ENCODE measurements around the gene COLGALT1.

Gene COLGALT1

DNA sequence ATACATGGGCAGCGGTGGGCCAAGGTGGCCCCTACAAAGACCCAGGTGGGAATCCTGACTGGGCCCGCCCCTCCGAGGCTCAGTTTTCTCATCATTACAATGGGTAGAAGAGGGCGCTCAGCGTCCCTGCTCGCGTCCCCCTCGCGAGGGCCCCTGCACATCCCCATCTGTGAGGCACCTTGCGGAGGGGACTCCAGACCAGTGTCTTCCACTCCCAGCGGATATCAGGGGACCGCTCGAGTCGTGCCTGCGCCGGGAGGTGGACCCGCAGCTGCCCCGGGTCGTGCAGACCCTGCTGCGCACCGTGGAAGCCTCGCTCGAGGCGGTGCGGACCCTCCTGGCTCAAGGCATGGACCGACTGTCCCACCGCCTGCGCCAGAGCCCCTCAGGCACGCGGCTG, 15.3 kb upstream of the COLGALT1 start:
- no peak for DNase-seq (ENCODE audit: extremely low read depth, low read depth)
- no peak overlapping the region for H3K4me3 ChIP-seq (replicated peaks; ENCODE audit: low read depth, low read length)
- TF ChIP-seq, protein P1, sequence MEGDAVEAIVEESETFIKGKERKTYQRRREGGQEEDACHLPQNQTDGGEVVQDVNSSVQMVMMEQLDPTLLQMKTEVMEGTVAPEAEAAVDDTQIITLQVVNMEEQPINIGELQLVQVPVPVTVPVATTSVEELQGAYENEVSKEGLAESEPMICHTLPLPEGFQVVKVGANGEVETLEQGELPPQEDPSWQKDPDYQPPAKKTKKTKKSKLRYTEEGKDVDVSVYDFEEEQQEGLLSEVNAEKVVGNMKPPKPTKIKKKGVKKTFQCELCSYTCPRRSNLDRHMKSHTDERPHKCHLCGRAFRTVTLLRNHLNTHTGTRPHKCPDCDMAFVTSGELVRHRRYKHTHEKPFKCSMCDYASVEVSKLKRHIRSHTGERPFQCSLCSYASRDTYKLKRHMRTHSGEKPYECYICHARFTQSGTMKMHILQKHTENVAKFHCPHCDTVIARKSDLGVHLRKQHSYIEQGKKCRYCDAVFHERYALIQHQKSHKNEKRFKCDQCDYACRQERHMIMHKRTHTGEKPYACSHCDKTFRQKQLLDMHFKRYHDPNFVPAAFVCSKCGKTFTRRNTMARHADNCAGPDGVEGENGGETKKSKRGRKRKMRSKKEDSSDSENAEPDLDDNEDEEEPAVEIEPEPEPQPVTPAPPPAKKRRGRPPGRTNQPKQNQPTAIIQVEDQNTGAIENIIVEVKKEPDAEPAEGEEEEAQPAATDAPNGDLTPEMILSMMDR (IDR thresholded peaks at IDR 0.05; ENCODE audit: low read depth, low read length, missing control alignments): no peak

DNA sequence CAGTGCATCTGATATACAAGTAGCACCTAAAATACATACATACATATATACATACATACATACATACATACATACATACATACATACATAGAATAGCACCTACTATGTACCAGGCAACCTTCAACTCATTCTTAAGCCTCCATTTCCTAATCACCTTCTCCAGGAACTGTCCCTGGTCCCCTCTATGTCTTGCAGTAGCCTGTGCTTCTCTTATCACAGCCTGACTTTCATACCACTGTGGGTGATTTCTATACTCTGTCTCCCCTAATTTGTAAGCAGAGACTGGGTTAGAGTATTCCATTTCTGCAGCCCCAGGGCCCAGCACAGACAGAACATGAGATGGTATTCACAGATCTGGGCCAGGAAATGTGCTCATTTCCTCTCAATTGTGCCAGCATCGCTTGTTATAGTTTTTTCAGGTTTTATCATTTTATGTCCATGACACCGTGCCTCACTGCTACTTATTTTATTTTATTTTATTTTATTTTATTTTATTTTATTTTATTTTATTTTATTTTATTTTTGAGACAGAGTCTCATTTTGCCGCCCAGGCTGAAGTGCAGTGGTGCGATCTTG, 14.2 kb upstream of the COLGALT1 start:
- DNase-seq (ENCODE audit: extremely low read depth, low read depth): no peak
- no peak overlapping the region for H3K4me3 ChIP-seq (replicated peaks; ENCODE audit: low read depth, low read length)
- TF ChIP-seq, protein P1 (IDR thresholded peaks at IDR 0.05; ENCODE audit: low read depth, low read length, missing control alignments): no peak

GRCh38 chr19:17542042-17542441, 13.4 kb upstream of the COLGALT1 start:
- no peak overlapping the region for H3K4me3 ChIP-seq (replicated peaks; ENCODE audit: low read depth, low read length)
- TF ChIP-seq, protein P1 (IDR thresholded peaks at IDR 0.05; ENCODE audit: low read depth, low read length, missing control alignments): no peak
- DNase-seq (ENCODE audit: extremely low read depth, low read depth): no peak

DNA sequence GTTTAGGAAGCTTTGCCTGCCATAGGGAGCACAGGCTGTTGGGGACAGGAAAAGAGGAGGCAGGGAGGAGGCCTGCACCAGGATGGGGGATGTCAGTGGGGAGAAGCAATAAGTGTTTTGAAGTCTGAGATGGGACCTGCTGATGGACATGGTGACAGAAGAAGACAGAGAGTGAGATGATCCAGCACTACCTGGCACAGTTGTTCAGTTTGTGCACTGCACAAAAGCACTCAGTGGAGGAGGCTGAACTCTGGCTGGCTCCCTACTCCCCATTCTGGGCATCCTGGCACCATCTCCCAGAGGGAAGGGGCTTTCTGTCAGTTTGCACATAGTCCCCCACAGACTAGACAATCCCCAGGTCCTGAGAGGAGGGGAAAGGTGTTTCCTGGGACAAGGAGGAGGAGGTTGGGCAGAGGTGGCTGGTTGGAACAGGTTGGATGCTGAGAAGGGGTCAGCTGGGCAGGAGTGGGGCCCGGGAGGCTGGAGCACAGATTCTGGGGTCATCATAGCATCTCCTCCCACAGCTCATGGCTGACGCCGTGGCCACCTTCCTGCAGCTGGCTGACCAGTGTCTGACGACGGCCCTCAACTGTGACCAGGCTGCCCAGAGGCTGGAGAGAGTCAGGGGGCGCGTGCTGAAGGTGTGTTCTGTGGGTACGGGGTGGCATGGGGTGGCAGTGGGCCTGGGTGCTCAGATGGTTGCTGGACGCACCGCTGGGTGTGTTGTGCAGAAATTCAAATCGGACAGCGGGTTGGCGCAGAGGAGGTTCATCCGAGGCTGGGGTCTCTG, 12.5 kb upstream of the COLGALT1 start:
- TF ChIP-seq, protein P1 (IDR thresholded peaks at IDR 0.05; ENCODE audit: low read depth, low read length, missing control alignments): no peak
- no peak for DNase-seq (ENCODE audit: extremely low read depth, low read depth)
- H3K4me3 ChIP-seq (replicated peaks; ENCODE audit: low read depth, low read length): no peak overlapping the region

- no peak overlapping the region for H3K4me3 ChIP-seq (replicated peaks; ENCODE audit: low read depth, low read length)
- TF ChIP-seq, protein P1 (IDR thresholded peaks at IDR 0.05; ENCODE audit: low read depth, low read length, missing control alignments): no peak
- no peak for DNase-seq (ENCODE audit: extremely low read depth, low read depth)
Measured at GRCh38 chr19:17543986-17544385, 11.5 kb upstream of the COLGALT1 start.

DNA sequence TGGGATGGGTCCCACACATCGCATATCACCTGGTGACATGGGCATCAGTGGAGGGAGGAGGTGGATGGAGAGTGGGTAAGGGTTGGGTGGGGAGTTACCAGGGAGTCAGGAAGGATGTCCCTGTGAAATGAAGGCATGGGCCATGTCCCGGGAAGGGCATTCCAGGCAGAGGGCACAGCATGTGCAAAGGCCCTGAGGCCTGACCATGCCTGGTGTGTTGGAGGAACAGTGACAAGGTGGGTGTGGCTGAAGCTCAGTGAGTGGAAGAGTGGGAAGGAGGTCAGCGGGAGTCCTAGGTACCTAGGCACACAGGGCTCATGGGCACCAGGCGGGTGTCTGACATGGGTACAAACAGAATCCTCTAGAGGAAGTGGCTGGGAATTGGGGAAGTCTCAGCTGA, 11.0 kb upstream of the COLGALT1 start:
- H3K4me3 ChIP-seq (replicated peaks; ENCODE audit: low read depth, low read length): no peak overlapping the region
- TF ChIP-seq, protein P1 (IDR thresholded peaks at IDR 0.05; ENCODE audit: low read depth, low read length, missing control alignments): no peak
- DNase-seq (ENCODE audit: extremely low read depth, low read depth): no peak
